NK-92 treated with Interleukin-12 subunit alpha and Interleukin-12 subunit beta, amount 100 ng/mL, for 24 hours (cell line): ENCODE data around the gene SZRD1.

Source experiments
- DNase-seq: peaks from one replicate; lab custom pipeline; 2025; lab: John Stamatoyannopoulos, UW

The SZRD1 gene

GRCh38 chr1:16397120-16397519, 30.1 kb downstream of the SZRD1 start:
- DNase-seq = no peak

- DNase-seq = no peak
Measured at GRCh38 chr1:16398371-16398953, 31.4 kb downstream of the SZRD1 start.

GRCh38 chr1:16402742-16403141, 35.7 kb downstream of the SZRD1 start:
- DNase-seq = no peak

GRCh38 chr1:16405441-16405840, 38.4 kb downstream of the SZRD1 start:
- no peak for DNase-seq

GRCh38 chr1:16406868-16407267, 39.8 kb downstream of the SZRD1 start:
- DNase-seq = no peak

- no peak for DNase-seq
Measured at GRCh38 chr1:16409536-16410152, 42.6 kb downstream of the SZRD1 start.

GRCh38 chr1:16410803-16411202, 43.8 kb downstream of the SZRD1 start:
- no peak for DNase-seq

GRCh38 chr1:16413191-16413590, 46.1 kb downstream of the SZRD1 start:
- DNase-seq = no peak

- no peak for DNase-seq
Measured at GRCh38 chr1:16418823-16419425, 51.9 kb downstream of the SZRD1 start.

GRCh38 chr1:16420424-16421118, 53.5 kb downstream of the SZRD1 start:
- peak; percentile 65 for DNase-seq

- DNase-seq = no peak
Measured at GRCh38 chr1:16421201-16421600, 54.2 kb downstream of the SZRD1 start.

- DNase-seq = no peak
Measured at GRCh38 chr1:16422041-16422440, 55.0 kb downstream of the SZRD1 start.

- DNase-seq = no peak
Measured at GRCh38 chr1:16425125-16426025, 58.3 kb downstream of the SZRD1 start.

- DNase-seq = no peak
Measured at GRCh38 chr1:16430606-16431005, 63.6 kb downstream of the SZRD1 start.

- DNase-seq = no peak
Measured at GRCh38 chr1:16433030-16433429, 66.0 kb downstream of the SZRD1 start.

GRCh38 chr1:16434007-16434406, 67.0 kb downstream of the SZRD1 start:
- no peak for DNase-seq

GRCh38 chr1:16434501-16434900, 67.5 kb downstream of the SZRD1 start:
- DNase-seq = no peak

GRCh38 chr1:16436946-16437474, 70.0 kb downstream of the SZRD1 start, which contains the start of gene SPATA21:
Gene SPATA21, minus strand, starts transcription at chr1:16437424. Its CDS starts 6,053 bp downstream, at chr1:16431371.
- DNase-seq = no peak

GRCh38 chr1:16438516-16438915, 71.5 kb downstream of the SZRD1 start:
- DNase-seq = no peak

GRCh38 chr1:16438924-16439323, 71.9 kb downstream of the SZRD1 start:
- no peak for DNase-seq

- DNase-seq = no peak
Measured at GRCh38 chr1:16440131-16440469, 73.1 kb downstream of the SZRD1 start.
